DMS53 (cell line): ENCODE data around the gene UGGT1.
"Not testable (repeated sequence)": the region's sequence is repeated elsewhere in the genome, so short reads cannot be mapped to it uniquely, and the experiment has no call there.

Source experiments
- DNase-seq: peaks from one replicate; lab custom pipeline; 2025; lab: John Stamatoyannopoulos, UW

Gene UGGT1

GRCh38 chr2:128178149-128178649 is 87.2 kb downstream of the UGGT1 start:
- DNase-seq: no peak

- DNase-seq: peak; percentile 50
Observed at GRCh38 chr2:128178650-128179460, 87.9 kb downstream of the UGGT1 start.

GRCh38 chr2:128179461-128179755 is 88.4 kb downstream of the UGGT1 start:
- no peak for DNase-seq

GRCh38 chr2:128180031-128180430 is 89.0 kb downstream of the UGGT1 start:
- no peak for DNase-seq

- no peak for DNase-seq
Observed at GRCh38 chr2:128185576-128185975, 94.6 kb downstream of the UGGT1 start.

GRCh38 chr2:128187032-128187654 is 96.1 kb downstream of the UGGT1 start:
- DNase-seq: peak; percentile 65

GRCh38 chr2:128195435-128195984 is 104.5 kb downstream of the UGGT1 start:
- no peak for DNase-seq

GRCh38 chr2:128196026-128196425 is 105.0 kb downstream of the UGGT1 start:
- no peak for DNase-seq

GRCh38 chr2:128196471-128196931 is 105.5 kb downstream of the UGGT1 start:
- DNase-seq: no peak

- DNase-seq: no peak
Observed at GRCh38 chr2:128197059-128197458, 106.1 kb downstream of the UGGT1 start.

GRCh38 chr2:128198656-128199055 is 107.7 kb downstream of the UGGT1 start:
- no peak for DNase-seq

- no peak for DNase-seq
Observed at GRCh38 chr2:128199141-128199540, 108.1 kb downstream of the UGGT1 start.

GRCh38 chr2:128202791-128203190 is 111.8 kb downstream of the UGGT1 start:
- no peak for DNase-seq

- no peak for DNase-seq
Observed at GRCh38 chr2:128206245-128206644, 115.2 kb downstream of the UGGT1 start.

- no peak for DNase-seq
Observed at GRCh38 chr2:128208023-128208422, 117.0 kb downstream of the UGGT1 start.

GRCh38 chr2:128208631-128209324 is 117.8 kb downstream of the UGGT1 start:
- not testable (repeated sequence) for DNase-seq

- no peak for DNase-seq
Observed at GRCh38 chr2:128214251-128214650, 123.3 kb downstream of the UGGT1 start.

GRCh38 chr2:128214866-128215460 is 124.0 kb downstream of the UGGT1 start:
- peak; percentile 44 for DNase-seq

GRCh38 chr2:128215897-128216642 is 125.1 kb downstream of the UGGT1 start:
- no peak for DNase-seq

- DNase-seq: no peak
Observed at GRCh38 chr2:128217671-128218070, 126.7 kb downstream of the UGGT1 start.

- DNase-seq: no peak
Observed at GRCh38 chr2:128219891-128220290, 128.9 kb downstream of the UGGT1 start.
